GM12874 (cell line): Measurements from ENCODE around the gene SYK.

Source experiments
- TF ChIP-seq, protein P1 (sequence below): IDR thresholded peaks from 2 replicates; pipeline ENCODE4 v1.5.1; 2011; ENCODE audit warnings: low read depth, mild to moderate bottlenecking, control low read depth, low read length, moderate library complexity; ENCODE audit not compliant: insufficient read depth

SYK gene

DNA sequence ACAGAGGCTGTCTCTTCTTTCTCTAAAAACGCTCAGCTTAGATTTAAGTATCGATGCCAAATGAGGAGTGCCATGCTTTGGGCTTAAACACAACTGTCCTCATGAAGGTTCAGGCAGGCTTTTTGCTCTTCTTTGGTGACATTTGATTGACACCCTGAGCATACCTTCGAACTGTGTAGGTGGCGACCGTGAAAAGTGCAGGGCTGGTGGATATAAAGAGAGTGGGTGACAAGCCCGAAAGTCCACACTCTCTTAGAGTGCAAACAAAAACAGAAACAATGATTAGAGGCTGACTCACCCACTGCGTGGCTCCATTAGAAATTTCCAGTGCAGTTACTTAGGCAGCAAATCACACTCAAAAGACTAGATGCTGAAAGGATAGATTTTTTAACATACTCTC, 141.7 kb downstream of the SYK start:
- TF ChIP-seq, protein P1, sequence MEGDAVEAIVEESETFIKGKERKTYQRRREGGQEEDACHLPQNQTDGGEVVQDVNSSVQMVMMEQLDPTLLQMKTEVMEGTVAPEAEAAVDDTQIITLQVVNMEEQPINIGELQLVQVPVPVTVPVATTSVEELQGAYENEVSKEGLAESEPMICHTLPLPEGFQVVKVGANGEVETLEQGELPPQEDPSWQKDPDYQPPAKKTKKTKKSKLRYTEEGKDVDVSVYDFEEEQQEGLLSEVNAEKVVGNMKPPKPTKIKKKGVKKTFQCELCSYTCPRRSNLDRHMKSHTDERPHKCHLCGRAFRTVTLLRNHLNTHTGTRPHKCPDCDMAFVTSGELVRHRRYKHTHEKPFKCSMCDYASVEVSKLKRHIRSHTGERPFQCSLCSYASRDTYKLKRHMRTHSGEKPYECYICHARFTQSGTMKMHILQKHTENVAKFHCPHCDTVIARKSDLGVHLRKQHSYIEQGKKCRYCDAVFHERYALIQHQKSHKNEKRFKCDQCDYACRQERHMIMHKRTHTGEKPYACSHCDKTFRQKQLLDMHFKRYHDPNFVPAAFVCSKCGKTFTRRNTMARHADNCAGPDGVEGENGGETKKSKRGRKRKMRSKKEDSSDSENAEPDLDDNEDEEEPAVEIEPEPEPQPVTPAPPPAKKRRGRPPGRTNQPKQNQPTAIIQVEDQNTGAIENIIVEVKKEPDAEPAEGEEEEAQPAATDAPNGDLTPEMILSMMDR: no peak

DNA sequence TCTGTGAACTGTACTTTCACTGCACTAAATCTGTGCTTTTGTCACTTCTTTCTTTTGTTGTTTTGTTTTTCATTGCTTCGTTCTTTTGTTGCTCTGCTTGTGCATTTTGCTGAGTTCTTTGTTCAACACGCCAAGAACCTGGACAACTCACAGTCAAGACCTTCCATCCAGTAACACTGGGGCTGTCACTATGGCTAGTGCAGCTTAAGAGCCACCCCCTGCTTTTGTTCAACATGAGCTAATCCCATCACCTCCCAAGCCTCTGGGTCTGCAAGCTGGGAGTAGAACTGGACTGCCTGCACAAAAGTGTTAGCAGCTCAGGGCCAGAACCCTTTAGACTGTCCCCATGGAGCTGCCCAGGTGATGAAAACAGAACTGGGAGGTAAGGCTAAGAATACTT, 143.7 kb downstream of the SYK start:
- TF ChIP-seq, protein P1: no peak

DNA sequence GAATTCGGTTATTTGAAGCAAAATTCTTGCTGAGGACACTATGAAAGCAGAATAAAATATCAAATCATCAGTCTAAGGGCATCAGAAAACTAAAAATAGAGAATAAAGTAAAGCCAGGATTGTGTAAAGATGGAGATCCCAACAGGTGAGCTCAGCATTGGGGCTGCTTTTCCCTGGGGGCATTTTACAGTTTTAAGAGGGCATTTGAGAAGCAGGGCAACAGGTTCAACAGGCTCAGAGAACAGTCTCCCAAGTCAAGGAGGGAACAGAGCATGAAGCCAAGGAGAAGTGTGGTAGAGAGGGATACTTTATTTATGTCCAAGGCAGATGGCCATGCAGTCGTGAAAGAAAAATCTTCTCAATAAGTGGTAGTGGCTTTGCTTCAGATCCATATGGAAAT, 145.4 kb downstream of the SYK start:
- TF ChIP-seq, protein P1: no peak
